HepG2 (cell line): ENCODE data around the gene GPC6. TPM values are rescaled to one million over a fixed set of nuclear protein-coding genes. Genes with fewer than 3 reads are reported as not detected.

Experiments
- ATAC-seq: fragments of 200-7000 bp; cut with Tn5 transposase; 3 replicates; pipeline ENCODE4 v1.9.1; 2020; ENCODE audit warnings: mild to moderate bottlenecking, moderate library complexity
- BruUV-seq: library from RNA; stranded (reverse); fragments of 400-500 nt; replicated peaks from 2 replicates; lab custom pipeline; 2021; lab: Mats Ljungman, UMichigan
- CTCF ChIA-PET: fragments of 300-600 bp; formaldehyde crosslinking; extraction: SDS; loops from one replicate; lab custom pipeline; 2021; ENCODE audit warnings: low total read pairs, inconsistent platforms, low intra/inter-chr PET ratio; lab: Yijun Ruan, JAX
- POLR2A ChIA-PET: fragments of 350-600 bp; sonication (Branson Sonifier 250); formaldehyde crosslinking; loops from one replicate; lab custom pipeline; 2020; ENCODE audit warnings: antibody characterized with exemption, inconsistent platforms; lab: Yijun Ruan, JAX
- DNase-seq: peaks from one replicate; pipeline ENCODE4 v3.0.0-alpha.2; 2015; ENCODE audit warnings: low spot score
- FAIRE-seq: peaks from 3 replicates; lab custom pipeline; 2011; peaks lifted over from hg19 to GRCh38; lab: Jason Lieb, UNC
- H2AFZ ChIP-seq: one replicate; pipeline ENCODE4 v1.6.1; 2011; ENCODE audit warnings: low read length, inconsistent platforms
- H3K27ac ChIP-seq: fragments of 300-600 bp; 3 replicates; pipeline ENCODE4 v1.8.0; 2011; ENCODE audit warnings: mixed run types, mild to moderate bottlenecking, mixed read lengths, low read length, inconsistent platforms; ENCODE audit not compliant: insufficient read depth; ENCODE audit errors: extremely low read length
- H3K27me3 ChIP-seq, 2 experiments: fragments of 200-600 bp in 1 of 2; 2 replicates in 1 of 2; 3 replicates in 1 of 2; pipeline versions ENCODE4 v1.6.0 to v1.8.0; 2011; ENCODE audit warnings: low read length in 2 of 2, mild to moderate bottlenecking in 2 of 2, moderate library complexity in 2 of 2, inconsistent platforms in 1 of 2; ENCODE audit not compliant: insufficient read depth in 2 of 2, control insufficient read depth in 1 of 2
- H3K36me3 ChIP-seq, 2 experiments: fragments of 200-600 bp in 1 of 2; replicated peaks in 1 of 2; 2 replicates in 1 of 2; 3 replicates in 1 of 2; pipeline versions ENCODE4 v1.5.1 to v1.8.0; 2011; ENCODE audit warnings: low read length in 2 of 2, inconsistent platforms in 1 of 2; ENCODE audit not compliant: insufficient read depth in 2 of 2, control insufficient read depth in 1 of 2
- H3K4me1 ChIP-seq: 2 replicates; pipeline ENCODE4 v1.5.1; 2012; ENCODE audit warnings: low read length, inconsistent platforms; ENCODE audit not compliant: insufficient read depth
- H3K4me2 ChIP-seq: 2 replicates; pipeline ENCODE4 v1.6.0; 2011; ENCODE audit warnings: low read depth, low read length, inconsistent platforms
- H3K4me3 ChIP-seq, 3 experiments: fragments of 200-600 bp in 1 of 3; sonication (generic), shearing (Covaris generic) in 1 of 3; replicated peaks in 1 of 3; 2 replicates each; pipeline ENCODE4 v1.5.1; 2011 to 2016; ENCODE audit warnings: low read length in 3 of 3, inconsistent platforms in 2 of 3, low read depth in 2 of 3, mild to moderate bottlenecking in 2 of 3, control low read depth in 1 of 3, mixed read lengths in 1 of 3; ENCODE audit not compliant: insufficient read depth in 1 of 3
- H3K79me2 ChIP-seq: one replicate; pipeline ENCODE4 v1.6.1; 2011; ENCODE audit warnings: low read length, inconsistent platforms; ENCODE audit not compliant: insufficient read depth
- H3K9ac ChIP-seq: 2 replicates; pipeline ENCODE4 v1.6.0; 2011; ENCODE audit warnings: mild to moderate bottlenecking, low read depth, low read length, inconsistent platforms; ENCODE audit not compliant: insufficient read depth
- H3K9me3 ChIP-seq: 2 replicates; pipeline ENCODE4 v1.5.1; 2012; ENCODE audit warnings: mild to moderate bottlenecking, low read length
- H4K20me1 ChIP-seq: 2 replicates; pipeline ENCODE4 v1.6.0; 2011; ENCODE audit warnings: inconsistent platforms, mild to moderate bottlenecking, low read length, moderate library complexity; ENCODE audit not compliant: insufficient read depth
- AGO2 ChIP-seq: fragments of 200-400 bp; formaldehyde crosslinking; optimal IDR thresholded peaks from 2 replicates; pipeline ENCODE3; 2017; ENCODE audit warnings: mild to moderate bottlenecking, low read depth, low read length, moderate library complexity
- AKAP8 ChIP-seq: sonication (generic); formaldehyde crosslinking; IDR thresholded peaks from 2 replicates; pipeline ENCODE4 v1.5.1; 2020; ENCODE audit warnings: mild to moderate bottlenecking, missing genetic modification reagents
- CEBPG ChIP-seq: IDR thresholded peaks from 2 replicates; pipeline ENCODE4 v1.6.1; 2016
- EEA1 ChIP-seq: sonication (generic); formaldehyde crosslinking; IDR thresholded peaks from 2 replicates; pipeline ENCODE4 v1.5.1; 2020; ENCODE audit warnings: mild to moderate bottlenecking, missing genetic modification reagents, borderline replicate concordance
- KLF9 ChIP-seq: IDR thresholded peaks from 2 replicates; pipeline ENCODE4 v1.6.1; 2016; ENCODE audit warnings: low read depth
- NFKBIZ ChIP-seq: IDR thresholded peaks from 2 replicates; pipeline ENCODE4 v1.6.1; 2018; ENCODE audit warnings: missing genetic modification reagents, missing compliant biosample characterization
- PHB2 ChIP-seq: fragments of 450-650 bp; IDR thresholded peaks from 2 replicates; pipeline ENCODE4 v1.6.1; 2018; ENCODE audit not compliant: partially characterized antibody
- ZNF33B ChIP-seq: sonication (generic); formaldehyde crosslinking; IDR thresholded peaks from 2 replicates; pipeline ENCODE4 v1.5.1; 2020; ENCODE audit warnings: mild to moderate bottlenecking, missing genetic modification reagents
- WGBS: methylation state at CpG from one replicate; pipeline ENCODE4 v1.1.6; 2017; ENCODE audit warnings: low lambda C conversion rate; 5-methylcytosine and 5-hydroxymethylcytosine counted together
- in situ Hi-C: cut with HindIII; loops from 2 replicates; pipeline ENCODE4 v1.10.0; 2017; ENCODE audit warnings: low pct_unique_long_range_greater_than_20kb; ENCODE audit not compliant: extremely low pct_ligation_motif_present
- intact Hi-C: fragments of 100-400 bp; cut with micrococcal nuclease; formaldehyde crosslinking; loops from one replicate; pipeline ENCODE4 v1.10.0; 2022; ENCODE audit not compliant: unreplicated experiment
- polyA plus RNA-seq, 8 experiments: library from polyadenylated mRNA; depleted of rRNA in 3 of 8; stranded (reverse) in 7 of 8; unstranded in 1 of 8; fragments of >200 nt; fragmentation: Illumina TruSeq in 4 of 8; extraction: Trizol in 4 of 8; gene quantifications; 2 replicates each; pipeline versions ENCODE4 v1.2.1 to v1.2.3, GENCODE V29; 2011 to 2016; ENCODE audit warnings: low read depth in 4 of 8, missing spikeins in 1 of 8, mixed read lengths in 1 of 8; ENCODE audit not compliant: insufficient read depth in 1 of 8
- total RNA-seq, 5 experiments: library from RNA; depleted of rRNA; stranded (reverse); fragments of >200 nt; fragmentation: Illumina TruSeq; extraction: Trizol; gene quantifications; 2 replicates each; pipeline ENCODE4 v1.2.3, GENCODE V29; 2016; ENCODE audit warnings: low read depth in 1 of 5
- TF ChIP-seq, protein P1 (sequence below): sonication (generic); formaldehyde crosslinking; IDR thresholded peaks from 2 replicates; pipeline ENCODE4 v1.9.0; 2021; ENCODE audit warnings: mild to moderate bottlenecking, missing genetic modification reagents
- TF ChIP-seq, protein P2 (sequence below): sonication (generic); formaldehyde crosslinking; IDR thresholded peaks from 2 replicates; pipeline ENCODE4 v1.5.1; 2020; ENCODE audit warnings: mild to moderate bottlenecking, missing genetic modification reagents, borderline replicate concordance
- TF ChIP-seq, protein P3 (sequence below): sonication (generic); formaldehyde crosslinking; IDR thresholded peaks from 2 replicates; pipeline ENCODE4 v1.8.1; 2023; ENCODE audit warnings: mild to moderate bottlenecking, missing genetic modification reagents, borderline replicate concordance

Gene GPC6
- total and polyA plus RNA-seq, 2 of the 13 experiments (the other 11 are each of a cell fraction or from before 2014, with no cell fraction given), result 24.5 to 33.9 TPM

DNA sequence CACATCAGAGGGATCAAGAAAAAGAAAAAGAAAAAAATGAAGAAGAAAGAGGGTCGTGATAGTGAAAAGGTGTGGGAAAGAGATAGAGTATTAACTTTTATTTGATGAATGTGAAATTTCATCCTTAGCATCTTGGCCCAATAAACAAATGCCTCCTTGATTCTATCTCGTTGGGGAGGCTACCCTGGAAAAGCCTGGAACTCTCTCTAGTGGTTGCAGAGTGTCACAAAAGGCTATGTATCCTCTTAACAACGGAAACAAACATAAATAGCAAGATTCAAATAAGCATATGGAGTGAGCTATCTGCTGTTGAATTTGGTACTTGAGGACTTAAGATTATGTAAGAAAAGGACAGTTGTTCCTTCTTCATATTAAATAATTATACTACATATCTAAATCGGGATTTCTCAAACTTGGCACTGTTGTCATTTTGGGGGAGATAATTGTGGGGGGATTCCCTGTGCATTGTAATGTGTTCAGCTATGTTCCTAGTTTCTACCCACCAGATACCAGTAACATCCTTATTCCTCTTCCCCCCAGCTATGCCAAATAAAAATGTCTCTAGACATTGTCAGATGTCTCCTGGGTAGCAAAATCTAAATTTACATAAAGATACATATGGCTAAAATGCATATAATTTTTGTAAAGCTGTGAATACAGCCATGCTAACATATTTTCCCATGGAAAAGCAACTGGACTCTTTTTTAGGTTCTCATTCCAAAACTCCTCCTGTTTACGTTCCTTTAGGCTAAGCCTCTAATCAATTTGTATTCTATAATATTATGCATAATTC lies 695.7 kb downstream of the GPC6 start:
- no peak overlapping the region for H3K27ac ChIP-seq
- ChIA-PET POLR2A (no interaction called here), CTCF (no interaction called here)
- H3K4me3 ChIP-seq, result no peak overlapping the region
- H3K27me3 ChIP-seq, result no peaks in the 10 kb centered on the region
- no peak overlapping the region for H3K9ac ChIP-seq
- no peaks in the 10 kb centered on the region for H4K20me1 ChIP-seq
- in situ Hi-C loops, result no loop called here
- BruUV-seq, result no TSS peak
- H3K4me2 ChIP-seq, result no peak overlapping the region
- no peak overlapping the region for H2AFZ ChIP-seq
- H3K4me1 ChIP-seq, result no peaks in the 10 kb centered on the region
- no peaks in the 10 kb centered on the region for H3K9me3 ChIP-seq
- H3K36me3 ChIP-seq, result no peaks in the 10 kb centered on the region
- no peak for ATAC-seq
- TF ChIP-seq AGO2 (no peak), NFKBIZ (CRISPR knock-in tag) (no peak), KLF9 (no peak), AKAP8 (CRISPR knock-in tag) (no peak), CEBPG (CRISPR knock-in tag) (no peak), ZNF33B (CRISPR knock-in tag) (no peak), EEA1 (CRISPR knock-in tag) (no peak), PHB2 (no peak)
- TF ChIP-seq, protein P1, sequence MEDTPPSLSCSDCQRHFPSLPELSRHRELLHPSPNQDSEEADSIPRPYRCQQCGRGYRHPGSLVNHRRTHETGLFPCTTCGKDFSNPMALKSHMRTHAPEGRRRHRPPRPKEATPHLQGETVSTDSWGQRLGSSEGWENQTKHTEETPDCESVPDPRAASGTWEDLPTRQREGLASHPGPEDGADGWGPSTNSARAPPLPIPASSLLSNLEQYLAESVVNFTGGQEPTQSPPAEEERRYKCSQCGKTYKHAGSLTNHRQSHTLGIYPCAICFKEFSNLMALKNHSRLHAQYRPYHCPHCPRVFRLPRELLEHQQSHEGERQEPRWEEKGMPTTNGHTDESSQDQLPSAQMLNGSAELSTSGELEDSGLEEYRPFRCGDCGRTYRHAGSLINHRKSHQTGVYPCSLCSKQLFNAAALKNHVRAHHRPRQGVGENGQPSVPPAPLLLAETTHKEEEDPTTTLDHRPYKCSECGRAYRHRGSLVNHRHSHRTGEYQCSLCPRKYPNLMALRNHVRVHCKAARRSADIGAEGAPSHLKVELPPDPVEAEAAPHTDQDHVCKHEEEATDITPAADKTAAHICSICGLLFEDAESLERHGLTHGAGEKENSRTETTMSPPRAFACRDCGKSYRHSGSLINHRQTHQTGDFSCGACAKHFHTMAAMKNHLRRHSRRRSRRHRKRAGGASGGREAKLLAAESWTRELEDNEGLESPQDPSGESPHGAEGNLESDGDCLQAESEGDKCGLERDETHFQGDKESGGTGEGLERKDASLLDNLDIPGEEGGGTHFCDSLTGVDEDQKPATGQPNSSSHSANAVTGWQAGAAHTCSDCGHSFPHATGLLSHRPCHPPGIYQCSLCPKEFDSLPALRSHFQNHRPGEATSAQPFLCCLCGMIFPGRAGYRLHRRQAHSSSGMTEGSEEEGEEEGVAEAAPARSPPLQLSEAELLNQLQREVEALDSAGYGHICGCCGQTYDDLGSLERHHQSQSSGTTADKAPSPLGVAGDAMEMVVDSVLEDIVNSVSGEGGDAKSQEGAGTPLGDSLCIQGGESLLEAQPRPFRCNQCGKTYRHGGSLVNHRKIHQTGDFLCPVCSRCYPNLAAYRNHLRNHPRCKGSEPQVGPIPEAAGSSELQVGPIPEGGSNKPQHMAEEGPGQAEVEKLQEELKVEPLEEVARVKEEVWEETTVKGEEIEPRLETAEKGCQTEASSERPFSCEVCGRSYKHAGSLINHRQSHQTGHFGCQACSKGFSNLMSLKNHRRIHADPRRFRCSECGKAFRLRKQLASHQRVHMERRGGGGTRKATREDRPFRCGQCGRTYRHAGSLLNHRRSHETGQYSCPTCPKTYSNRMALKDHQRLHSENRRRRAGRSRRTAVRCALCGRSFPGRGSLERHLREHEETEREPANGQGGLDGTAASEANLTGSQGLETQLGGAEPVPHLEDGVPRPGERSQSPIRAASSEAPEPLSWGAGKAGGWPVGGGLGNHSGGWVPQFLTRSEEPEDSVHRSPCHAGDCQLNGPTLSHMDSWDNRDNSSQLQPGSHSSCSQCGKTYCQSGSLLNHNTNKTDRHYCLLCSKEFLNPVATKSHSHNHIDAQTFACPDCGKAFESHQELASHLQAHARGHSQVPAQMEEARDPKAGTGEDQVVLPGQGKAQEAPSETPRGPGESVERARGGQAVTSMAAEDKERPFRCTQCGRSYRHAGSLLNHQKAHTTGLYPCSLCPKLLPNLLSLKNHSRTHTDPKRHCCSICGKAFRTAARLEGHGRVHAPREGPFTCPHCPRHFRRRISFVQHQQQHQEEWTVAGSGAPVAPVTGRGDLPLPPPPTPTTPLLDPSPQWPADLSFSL (CRISPR knock-in tag), result no peak
- TF ChIP-seq, protein P2, sequence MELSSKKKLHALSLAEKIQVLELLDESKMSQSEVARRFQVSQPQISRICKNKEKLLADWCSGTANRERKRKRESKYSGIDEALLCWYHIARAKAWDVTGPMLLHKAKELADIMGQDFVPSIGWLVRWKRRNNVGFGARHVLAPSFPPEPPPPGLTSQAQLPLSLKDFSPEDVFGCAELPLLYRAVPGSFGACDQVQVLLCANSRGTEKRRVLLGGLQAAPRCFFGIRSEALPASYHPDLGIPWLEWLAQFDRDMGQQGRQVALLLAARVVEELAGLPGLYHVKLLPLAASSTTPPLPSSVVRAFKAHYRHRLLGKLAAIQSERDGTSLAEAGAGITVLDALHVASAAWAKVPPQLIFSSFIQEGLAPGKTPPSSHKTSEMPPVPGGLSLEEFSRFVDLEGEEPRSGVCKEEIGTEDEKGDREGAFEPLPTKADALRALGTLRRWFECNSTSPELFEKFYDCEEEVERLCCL (CRISPR knock-in tag), result no peak
- TF ChIP-seq, protein P3, sequence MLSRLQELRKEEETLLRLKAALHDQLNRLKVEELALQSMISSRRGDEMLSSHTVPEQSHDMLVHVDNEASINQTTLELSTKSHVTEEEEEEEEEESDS (CRISPR knock-in tag), result no peak
- TF ChIP-seq, all 625 proteins: peak for 0
- DNase-seq (no peak), FAIRE-seq (no peak)
- WGBS, result 87% methylated on average over 5 of the region's 5 CpGs
- H3K79me2 ChIP-seq, result no peaks in the 10 kb centered on the region
- intact Hi-C loops, result no loop called here
